Bronchial epithelial cell (primary cell): ENCODE results near the gene TXN2. TPM values are rescaled to one million over a fixed set of nuclear protein-coding genes. Genes with fewer than 3 reads are reported as not detected.
"Not testable (repeated sequence)": the region's sequence is repeated elsewhere in the genome, so short reads cannot be mapped to it uniquely, and the experiment has no call there.

Experiments used
- DNase-seq: peaks from one replicate; pipeline ENCODE4 v3.0.0-alpha.2; 2010; ENCODE audit warnings: low read depth
- FAIRE-seq: peaks from 2 replicates; lab custom pipeline; 2011; peaks lifted over from hg19 to GRCh38; lab: Jason Lieb, UNC
- H3K27me3 ChIP-seq: 2 replicates; pipeline ENCODE4 v1.5.1; 2011; ENCODE audit warnings: low read length; ENCODE audit not compliant: control insufficient read depth, insufficient read depth
- H3K36me3 ChIP-seq: 2 replicates; pipeline ENCODE4 v1.5.1; 2011; ENCODE audit warnings: low read length; ENCODE audit not compliant: control insufficient read depth, insufficient read depth
- H3K4me3 ChIP-seq: 2 replicates; pipeline ENCODE4 v1.5.1; 2011; ENCODE audit warnings: mild to moderate bottlenecking, low read depth, low read length, control low read depth
- CTCF ChIP-seq: IDR thresholded peaks from 2 replicates; pipeline ENCODE4 v1.5.1; 2011; ENCODE audit warnings: mild to moderate bottlenecking, moderate library complexity, low read length, control low read depth, inconsistent platforms; ENCODE audit not compliant: insufficient read depth, severe bottlenecking
- total RNA-seq: library from RNA; depleted of rRNA; stranded (reverse); fragments of >200 nt; gene quantifications from 2 replicates; pipeline ENCODE4 v1.2.1, GENCODE V29; 2014

TXN2 gene
- total RNA-seq, 1 donor from 2014 or later, result 17.9 TPM

GRCh38 chr22:36424901-36425579 is 56.4 kb downstream of the TXN2 start:
- no peaks in the 10 kb centered on the region for H3K36me3 ChIP-seq
- no peak overlapping the region for H3K4me3 ChIP-seq
- DNase-seq, result no peak
- FAIRE-seq, result no peak
- H3K27me3 ChIP-seq, result no peaks in the 10 kb centered on the region
- TF ChIP-seq CTCF, result no peak

GRCh38 chr22:36424466-36424865 is 57.0 kb downstream of the TXN2 start:
- not testable (repeated sequence) for H3K36me3 ChIP-seq, H3K4me3 ChIP-seq, H3K27me3 ChIP-seq
- DNase-seq, result peak; percentile 81
- peak; percentile 36 for FAIRE-seq

GRCh38 chr22:36423461-36424404 is 57.7 kb downstream of the TXN2 start:
- no peaks in the 10 kb centered on the region for H3K36me3 ChIP-seq
- no peak for TF ChIP-seq CTCF
- DNase-seq (no peak), FAIRE-seq (no peak)
- H3K27me3 ChIP-seq, result no peaks in the 10 kb centered on the region
- H3K4me3 ChIP-seq, result no peak overlapping the region

GRCh38 chr22:36422287-36423014 is 59.0 kb downstream of the TXN2 start:
- H3K4me3 ChIP-seq, result no peak overlapping the region
- DNase-seq (no peak), FAIRE-seq (no peak)
- H3K36me3 ChIP-seq, result no peaks in the 10 kb centered on the region
- TF ChIP-seq CTCF, result no peak
- no peaks in the 10 kb centered on the region for H3K27me3 ChIP-seq

GRCh38 chr22:36419912-36420882 is 61.2 kb downstream of the TXN2 start:
- DNase-seq (no peak), FAIRE-seq (no peak)
- Histone ChIP-seq H3K27me3 (no peaks in the 10 kb centered on the region), H3K4me3 (no peak overlapping the region), H3K36me3 (no peaks in the 10 kb centered on the region)
- TF ChIP-seq CTCF, result no peak
